HepG2 (cell line): Measurements from ENCODE around the gene SNX11. TPM values are rescaled to one million over a fixed set of nuclear protein-coding genes. Genes with fewer than 3 reads are reported as not detected.

Experiments used
- CBFB ChIP-seq: sonication (generic); formaldehyde crosslinking; IDR thresholded peaks from 2 replicates; pipeline ENCODE4 v1.4.0; 2020; ENCODE audit warnings: missing genetic modification reagents
- CEBPB ChIP-seq: IDR thresholded peaks from 2 replicates; pipeline ENCODE4 v1.6.1; 2011; ENCODE audit warnings: low read depth, low read length, improper control_type of control experiment, borderline replicate concordance
- EP300 ChIP-seq, 3 experiments: sonication (generic) in 1 of 3; formaldehyde crosslinking in 1 of 3; IDR thresholded peaks; 2 replicates each; pipeline versions ENCODE4 v1.5.1 to v1.6.1; 2011 to 2020; ENCODE audit warnings: low read depth in 2 of 3, low read length in 2 of 3, borderline replicate concordance in 1 of 3, improper control_type of control experiment in 1 of 3, mild to moderate bottlenecking in 1 of 3, missing genetic modification reagents in 1 of 3, moderate library complexity in 1 of 3
- FOXA1 ChIP-seq, 2 experiments: fragments of 450-650 bp in 1 of 2; sonication (generic) in 1 of 2; formaldehyde crosslinking in 1 of 2; IDR thresholded peaks; 2 replicates each; pipeline versions ENCODE4 v1.4.0 to v1.6.1; 2016 to 2020; ENCODE audit warnings: missing genetic modification reagents in 1 of 2
- HDAC1 ChIP-seq: sonication (generic); formaldehyde crosslinking; IDR thresholded peaks from 2 replicates; pipeline ENCODE4 v1.5.1; 2020; ENCODE audit warnings: mild to moderate bottlenecking, missing genetic modification reagents
- HNRNPL ChIP-seq: fragments of 200-400 bp; formaldehyde crosslinking; IDR thresholded peaks from 2 replicates; pipeline ENCODE4 v1.6.1; 2017; ENCODE audit warnings: mild to moderate bottlenecking, low read depth, low read length
- MYC ChIP-seq: sonication (generic); formaldehyde crosslinking; IDR thresholded peaks from 2 replicates; pipeline ENCODE4 v1.9.0; 2021; ENCODE audit warnings: missing genetic modification reagents, borderline replicate concordance
- RFXAP ChIP-seq: sonication (generic); formaldehyde crosslinking; IDR thresholded peaks from 2 replicates; pipeline ENCODE4 v1.4.0; 2020; ENCODE audit warnings: missing genetic modification reagents, borderline replicate concordance
- SMAD3 ChIP-seq: sonication (generic); formaldehyde crosslinking; IDR thresholded peaks from 2 replicates; pipeline ENCODE4 v1.4.0; 2020; ENCODE audit warnings: missing genetic modification reagents
- ZNF256 ChIP-seq: sonication (generic); formaldehyde crosslinking; conservative IDR thresholded peaks from 2 replicates; pipeline ENCODE4 v1.4.0; 2020; ENCODE audit warnings: missing genetic modification reagents
- ZNF33B ChIP-seq: sonication (generic); formaldehyde crosslinking; IDR thresholded peaks from 2 replicates; pipeline ENCODE4 v1.5.1; 2020; ENCODE audit warnings: mild to moderate bottlenecking, missing genetic modification reagents
- ZNF34 ChIP-seq: sonication (generic); formaldehyde crosslinking; IDR thresholded peaks from 2 replicates; pipeline ENCODE4 v1.4.0; 2020; ENCODE audit warnings: mild to moderate bottlenecking, missing genetic modification reagents, borderline replicate concordance
- ZNF550 ChIP-seq: sonication (generic); formaldehyde crosslinking; IDR thresholded peaks from 2 replicates; pipeline ENCODE4 v1.4.0; 2020; ENCODE audit warnings: mild to moderate bottlenecking, missing genetic modification reagents, borderline replicate concordance
- polyA plus RNA-seq, 8 experiments: library from polyadenylated mRNA; depleted of rRNA in 3 of 8; stranded (reverse) in 7 of 8; unstranded in 1 of 8; fragments of >200 nt; fragmentation: Illumina TruSeq in 4 of 8; extraction: Trizol in 4 of 8; gene quantifications; 2 replicates each; pipeline versions ENCODE4 v1.2.1 to v1.2.3, GENCODE V29; 2011 to 2016; ENCODE audit warnings: low read depth in 4 of 8, missing spikeins in 1 of 8, mixed read lengths in 1 of 8; ENCODE audit not compliant: insufficient read depth in 1 of 8
- total RNA-seq, 5 experiments: library from RNA; depleted of rRNA; stranded (reverse); fragments of >200 nt; fragmentation: Illumina TruSeq; extraction: Trizol; gene quantifications; 2 replicates each; pipeline ENCODE4 v1.2.3, GENCODE V29; 2016; ENCODE audit warnings: low read depth in 1 of 5
- TF ChIP-seq, protein P1 (sequence below): IDR thresholded peaks from 2 replicates; pipeline ENCODE4 v1.6.1; 2016; ENCODE audit warnings: missing compliant biosample characterization, missing genetic modification reagents, borderline replicate concordance
- TF ChIP-seq, protein P2 (sequence below): IDR thresholded peaks from 2 replicates; pipeline ENCODE4 v1.6.1; 2016; ENCODE audit warnings: missing genetic modification reagents, missing compliant biosample characterization
- TF ChIP-seq, protein P3 (sequence below): sonication (generic); formaldehyde crosslinking; IDR thresholded peaks from 2 replicates; pipeline ENCODE4 v1.4.0; 2020; ENCODE audit warnings: missing genetic modification reagents
- TF ChIP-seq, protein P4 (sequence below): sonication (generic); formaldehyde crosslinking; IDR thresholded peaks from 2 replicates; pipeline ENCODE4 v1.4.0; 2020; ENCODE audit warnings: mild to moderate bottlenecking, low read depth, missing genetic modification reagents
- TF ChIP-seq, protein P5 (sequence below): sonication (generic); formaldehyde crosslinking; IDR thresholded peaks from 2 replicates; pipeline ENCODE4 v1.9.0; 2021; ENCODE audit warnings: missing genetic modification reagents, borderline replicate concordance
- TF ChIP-seq, protein P6 (sequence below): sonication (generic); formaldehyde crosslinking; IDR thresholded peaks from 2 replicates; pipeline ENCODE4 v1.4.0; 2020; ENCODE audit warnings: mild to moderate bottlenecking, missing genetic modification reagents

SNX11 gene
- total and polyA plus RNA-seq, 2 of the 13 experiments (the other 11 are each of a cell fraction or from before 2014, with no cell fraction given), result 12.9 to 14.0 TPM

DNA sequence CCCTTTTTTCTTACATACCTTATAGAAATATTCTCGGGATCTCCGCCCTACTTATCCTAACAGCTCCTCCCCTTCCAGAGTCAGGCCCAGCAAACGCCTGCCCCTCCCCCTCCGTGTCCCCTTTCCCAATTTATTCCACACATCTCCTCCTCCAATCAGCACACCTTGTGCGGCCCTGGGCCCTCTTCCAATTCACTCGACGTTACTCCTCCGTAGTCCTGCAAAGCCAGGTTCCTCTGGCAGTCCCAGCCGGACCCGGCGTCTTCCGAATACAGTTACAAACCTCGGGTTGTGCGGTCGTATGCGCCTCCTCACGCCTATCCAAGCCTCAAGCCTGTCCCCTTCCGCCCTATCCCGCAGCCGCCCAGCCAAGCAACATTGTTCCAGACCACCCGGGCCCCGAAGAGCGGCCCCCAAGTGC lies 7.0 kb upstream of the SNX11 start (continued):
- TF ChIP-seq ZNF550, result no peak
- TF ChIP-seq, protein P1, sequence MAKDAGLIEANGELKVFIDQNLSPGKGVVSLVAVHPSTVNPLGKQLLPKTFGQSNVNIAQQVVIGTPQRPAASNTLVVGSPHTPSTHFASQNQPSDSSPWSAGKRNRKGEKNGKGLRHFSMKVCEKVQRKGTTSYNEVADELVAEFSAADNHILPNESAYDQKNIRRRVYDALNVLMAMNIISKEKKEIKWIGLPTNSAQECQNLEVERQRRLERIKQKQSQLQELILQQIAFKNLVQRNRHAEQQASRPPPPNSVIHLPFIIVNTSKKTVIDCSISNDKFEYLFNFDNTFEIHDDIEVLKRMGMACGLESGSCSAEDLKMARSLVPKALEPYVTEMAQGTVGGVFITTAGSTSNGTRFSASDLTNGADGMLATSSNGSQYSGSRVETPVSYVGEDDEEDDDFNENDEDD (CRISPR knock-in tag), result no peak
- TF ChIP-seq, protein P2, sequence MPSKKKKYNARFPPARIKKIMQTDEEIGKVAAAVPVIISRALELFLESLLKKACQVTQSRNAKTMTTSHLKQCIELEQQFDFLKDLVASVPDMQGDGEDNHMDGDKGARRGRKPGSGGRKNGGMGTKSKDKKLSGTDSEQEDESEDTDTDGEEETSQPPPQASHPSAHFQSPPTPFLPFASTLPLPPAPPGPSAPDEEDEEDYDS (CRISPR knock-in tag), result no peak
- 0 out of 2 replicates have a peak, but pooled peaks have one; percentile 17 for TF ChIP-seq RFXAP (CRISPR knock-in tag)
- peak; percentile 78; the same call in 1 of the 2 replicates for TF ChIP-seq ZNF34 (CRISPR knock-in tag)
- TF ChIP-seq, protein P3, sequence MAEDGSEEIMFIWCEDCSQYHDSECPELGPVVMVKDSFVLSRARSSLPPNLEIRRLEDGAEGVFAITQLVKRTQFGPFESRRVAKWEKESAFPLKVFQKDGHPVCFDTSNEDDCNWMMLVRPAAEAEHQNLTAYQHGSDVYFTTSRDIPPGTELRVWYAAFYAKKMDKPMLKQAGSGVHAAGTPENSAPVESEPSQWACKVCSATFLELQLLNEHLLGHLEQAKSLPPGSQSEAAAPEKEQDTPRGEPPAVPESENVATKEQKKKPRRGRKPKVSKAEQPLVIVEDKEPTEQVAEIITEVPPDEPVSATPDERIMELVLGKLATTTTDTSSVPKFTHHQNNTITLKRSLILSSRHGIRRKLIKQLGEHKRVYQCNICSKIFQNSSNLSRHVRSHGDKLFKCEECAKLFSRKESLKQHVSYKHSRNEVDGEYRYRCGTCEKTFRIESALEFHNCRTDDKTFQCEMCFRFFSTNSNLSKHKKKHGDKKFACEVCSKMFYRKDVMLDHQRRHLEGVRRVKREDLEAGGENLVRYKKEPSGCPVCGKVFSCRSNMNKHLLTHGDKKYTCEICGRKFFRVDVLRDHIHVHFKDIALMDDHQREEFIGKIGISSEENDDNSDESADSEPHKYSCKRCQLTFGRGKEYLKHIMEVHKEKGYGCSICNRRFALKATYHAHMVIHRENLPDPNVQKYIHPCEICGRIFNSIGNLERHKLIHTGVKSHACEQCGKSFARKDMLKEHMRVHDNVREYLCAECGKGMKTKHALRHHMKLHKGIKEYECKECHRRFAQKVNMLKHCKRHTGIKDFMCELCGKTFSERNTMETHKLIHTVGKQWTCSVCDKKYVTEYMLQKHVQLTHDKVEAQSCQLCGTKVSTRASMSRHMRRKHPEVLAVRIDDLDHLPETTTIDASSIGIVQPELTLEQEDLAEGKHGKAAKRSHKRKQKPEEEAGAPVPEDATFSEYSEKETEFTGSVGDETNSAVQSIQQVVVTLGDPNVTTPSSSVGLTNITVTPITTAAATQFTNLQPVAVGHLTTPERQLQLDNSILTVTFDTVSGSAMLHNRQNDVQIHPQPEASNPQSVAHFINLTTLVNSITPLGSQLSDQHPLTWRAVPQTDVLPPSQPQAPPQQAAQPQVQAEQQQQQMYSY (CRISPR knock-in tag), result no peak
- TF ChIP-seq EP300 (IDR thresholded peaks at IDR 0.05; ENCODE audit: low read depth in 2 of 2, low read length in 2 of 2), result no peak
- no peak for TF ChIP-seq EP300 (CRISPR knock-in tag; IDR thresholded peaks at IDR 0.05; ENCODE audit: borderline replicate concordance)
- TF ChIP-seq, protein P4, sequence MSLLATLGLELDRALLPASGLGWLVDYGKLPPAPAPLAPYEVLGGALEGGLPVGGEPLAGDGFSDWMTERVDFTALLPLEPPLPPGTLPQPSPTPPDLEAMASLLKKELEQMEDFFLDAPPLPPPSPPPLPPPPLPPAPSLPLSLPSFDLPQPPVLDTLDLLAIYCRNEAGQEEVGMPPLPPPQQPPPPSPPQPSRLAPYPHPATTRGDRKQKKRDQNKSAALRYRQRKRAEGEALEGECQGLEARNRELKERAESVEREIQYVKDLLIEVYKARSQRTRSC (CRISPR knock-in tag), result 0 out of 2 replicates have a peak, but pooled peaks have one; percentile 3
- no peak for TF ChIP-seq FOXA1 (IDR thresholded peaks at IDR 0.05)
- TF ChIP-seq FOXA1 (CRISPR knock-in tag; IDR thresholded peaks at IDR 0.05), result no peak
- TF ChIP-seq, protein P5, sequence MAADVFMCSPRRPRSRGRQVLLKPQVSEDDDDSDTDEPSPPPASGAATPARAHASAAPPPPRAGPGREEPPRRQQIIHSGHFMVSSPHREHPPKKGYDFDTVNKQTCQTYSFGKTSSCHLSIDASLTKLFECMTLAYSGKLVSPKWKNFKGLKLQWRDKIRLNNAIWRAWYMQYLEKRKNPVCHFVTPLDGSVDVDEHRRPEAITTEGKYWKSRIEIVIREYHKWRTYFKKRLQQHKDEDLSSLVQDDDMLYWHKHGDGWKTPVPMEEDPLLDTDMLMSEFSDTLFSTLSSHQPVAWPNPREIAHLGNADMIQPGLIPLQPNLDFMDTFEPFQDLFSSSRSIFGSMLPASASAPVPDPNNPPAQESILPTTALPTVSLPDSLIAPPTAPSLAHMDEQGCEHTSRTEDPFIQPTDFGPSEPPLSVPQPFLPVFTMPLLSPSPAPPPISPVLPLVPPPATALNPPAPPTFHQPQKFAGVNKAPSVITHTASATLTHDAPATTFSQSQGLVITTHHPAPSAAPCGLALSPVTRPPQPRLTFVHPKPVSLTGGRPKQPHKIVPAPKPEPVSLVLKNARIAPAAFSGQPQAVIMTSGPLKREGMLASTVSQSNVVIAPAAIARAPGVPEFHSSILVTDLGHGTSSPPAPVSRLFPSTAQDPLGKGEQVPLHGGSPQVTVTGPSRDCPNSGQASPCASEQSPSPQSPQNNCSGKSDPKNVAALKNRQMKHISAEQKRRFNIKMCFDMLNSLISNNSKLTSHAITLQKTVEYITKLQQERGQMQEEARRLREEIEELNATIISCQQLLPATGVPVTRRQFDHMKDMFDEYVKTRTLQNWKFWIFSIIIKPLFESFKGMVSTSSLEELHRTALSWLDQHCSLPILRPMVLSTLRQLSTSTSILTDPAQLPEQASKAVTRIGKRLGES (CRISPR knock-in tag), result no peak
- no peak for TF ChIP-seq MYC (CRISPR knock-in tag)
- TF ChIP-seq CEBPB, result no peak
- TF ChIP-seq HDAC1 (CRISPR knock-in tag), result no peak; the same call in 1 of the 2 replicates
- no peak for TF ChIP-seq ZNF256 (CRISPR knock-in tag)
- TF ChIP-seq, protein P6, sequence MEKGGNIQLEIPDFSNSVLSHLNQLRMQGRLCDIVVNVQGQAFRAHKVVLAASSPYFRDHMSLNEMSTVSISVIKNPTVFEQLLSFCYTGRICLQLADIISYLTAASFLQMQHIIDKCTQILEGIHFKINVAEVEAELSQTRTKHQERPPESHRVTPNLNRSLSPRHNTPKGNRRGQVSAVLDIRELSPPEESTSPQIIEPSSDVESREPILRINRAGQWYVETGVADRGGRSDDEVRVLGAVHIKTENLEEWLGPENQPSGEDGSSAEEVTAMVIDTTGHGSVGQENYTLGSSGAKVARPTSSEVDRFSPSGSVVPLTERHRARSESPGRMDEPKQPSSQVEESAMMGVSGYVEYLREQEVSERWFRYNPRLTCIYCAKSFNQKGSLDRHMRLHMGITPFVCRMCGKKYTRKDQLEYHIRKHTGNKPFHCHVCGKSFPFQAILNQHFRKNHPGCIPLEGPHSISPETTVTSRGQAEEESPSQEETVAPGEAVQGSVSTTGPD (CRISPR knock-in tag), result no peak
- TF ChIP-seq SMAD3 (CRISPR knock-in tag), result no peak
- 0 out of 2 replicates have a peak, but pooled peaks have one; percentile 1 for TF ChIP-seq CBFB (CRISPR knock-in tag)
- TF ChIP-seq HNRNPL, result no peak
- no peak for TF ChIP-seq ZNF33B
